SK-N-SH (cell line): ENCODE data around the gene E2F1. TPM values are rescaled to one million over a fixed set of nuclear protein-coding genes. Genes with fewer than 3 reads are reported as not detected.
A peak's percentile ranks its signal among the peaks of the same experiment; 100 is the strongest.

Experiments used
- CTCF ChIA-PET: fragments of 300-600, 350-600 bp; formaldehyde crosslinking; extraction: SDS; loops from one replicate; lab custom pipeline; 2021; lab: Yijun Ruan, JAX
- POLR2A ChIA-PET: fragments of 350-600 bp; sonication (Branson Sonifier 250); formaldehyde crosslinking; extraction: SDS; loops from one replicate; lab custom pipeline; 2020; ENCODE audit warnings: antibody characterized with exemption, inconsistent platforms; lab: Yijun Ruan, JAX
- DNase-seq: peaks from one replicate; pipeline ENCODE4 v3.0.0; 2012
- H2AFZ ChIP-seq: fragments of 200-600 bp; sonication (generic); 2 replicates; pipeline ENCODE4 v1.8.1; 2016; ENCODE audit warnings: antibody characterized with exemption, mild to moderate bottlenecking, low read depth
- H3F3A ChIP-seq: fragments of 200-600 bp; sonication (generic); replicated peaks from 2 replicates; pipeline ENCODE3; 2016; ENCODE audit warnings: antibody characterized with exemption, mild to moderate bottlenecking; ENCODE audit not compliant: insufficient read depth
- H3K27ac ChIP-seq, 2 experiments: fragments of 200-500 bp in 1 of 2; fragments of 200-600 bp in 1 of 2; sonication (Bioruptor generic) in 1 of 2; sonication (generic), shearing (Covaris generic) in 1 of 2; 2 replicates each; pipeline versions ENCODE4 v1.5.1 to v1.6.1; 2014 to 2016; ENCODE audit warnings: low read depth in 2 of 2, inconsistent platforms in 1 of 2, low read length in 1 of 2, mild to moderate bottlenecking in 1 of 2, mixed read lengths in 1 of 2
- H3K27me3 ChIP-seq: fragments of 200-600 bp; sonication (generic), shearing (Covaris generic); 2 replicates; pipeline ENCODE4 v1.6.1; 2016; ENCODE audit warnings: mixed run types; ENCODE audit not compliant: insufficient read depth
- H3K36me3 ChIP-seq, 2 experiments: fragments of 200-500 bp in 1 of 2; fragments of 200-600 bp in 1 of 2; sonication (Bioruptor generic) in 1 of 2; sonication (generic) in 1 of 2; replicated peaks in 1 of 2; 2 replicates each; pipeline versions ENCODE3 to v1.5.1; 2014 to 2016; ENCODE audit warnings: low read length in 1 of 2, mild to moderate bottlenecking in 1 of 2; ENCODE audit not compliant: insufficient read depth in 2 of 2, control insufficient read depth in 1 of 2
- H3K4me1 ChIP-seq, 2 experiments: fragments of 200-500 bp in 1 of 2; fragments of 200-600 bp in 1 of 2; sonication (Bioruptor generic) in 1 of 2; sonication (generic), shearing (Covaris generic) in 1 of 2; 2 replicates each; pipeline versions ENCODE4 v1.5.1 to v1.6.1; 2014 to 2016; ENCODE audit warnings: low read depth in 1 of 2, low read length in 1 of 2, mixed run types in 1 of 2; ENCODE audit not compliant: insufficient read depth in 2 of 2, control insufficient read depth in 1 of 2
- H3K4me2 ChIP-seq: fragments of 200-600 bp; sonication (generic), shearing (Covaris generic); 2 replicates; pipeline ENCODE4 v1.6.1; 2017; ENCODE audit warnings: mixed run types
- H3K4me3 ChIP-seq, 2 experiments: fragments of 200-500 bp in 1 of 2; fragments of 200-600 bp in 1 of 2; sonication (Bioruptor generic) in 1 of 2; sonication (generic), shearing (Covaris generic) in 1 of 2; 2 replicates each; pipeline versions ENCODE4 v1.5.1 to v1.8.1; 2014 to 2016; ENCODE audit warnings: low read depth in 2 of 2, inconsistent platforms in 1 of 2, low read length in 1 of 2, mild to moderate bottlenecking in 1 of 2, mixed read lengths in 1 of 2, moderate library complexity in 1 of 2
- H3K79me2 ChIP-seq: fragments of 200-600 bp; sonication (generic); 2 replicates; pipeline ENCODE4 v1.8.1; 2017; ENCODE audit warnings: mild to moderate bottlenecking; ENCODE audit not compliant: insufficient read depth
- H3K9ac ChIP-seq: fragments of 200-600 bp; sonication (generic); 2 replicates; pipeline ENCODE4 v1.6.1; 2017; ENCODE audit warnings: mixed run types
- H3K9me2 ChIP-seq: fragments of 200-600 bp; sonication (generic); 2 replicates; pipeline ENCODE4 v1.6.1; 2017; ENCODE audit warnings: mixed run types
- H3K9me3 ChIP-seq: fragments of 200-600 bp; sonication (generic); 2 replicates; pipeline ENCODE4 v1.6.1; 2017; ENCODE audit warnings: mixed run types, mild to moderate bottlenecking, moderate library complexity
- H4K20me1 ChIP-seq: fragments of 200-600 bp; sonication (generic); 2 replicates; pipeline ENCODE4 v1.6.1; 2017; ENCODE audit warnings: mild to moderate bottlenecking, mixed run types; ENCODE audit not compliant: insufficient read depth
- CHD2 ChIP-seq: fragments of 150-350 bp; IDR thresholded peaks from 2 replicates; pipeline ENCODE4 v1.6.1; 2018; ENCODE audit warnings: low read length; ENCODE audit not compliant: partially characterized antibody
- ELF1 ChIP-seq: IDR thresholded peaks from 2 replicates; pipeline ENCODE4 v1.4.0; 2012
- EP300 ChIP-seq, 2 experiments: IDR thresholded peaks; 2 replicates each; pipeline versions ENCODE4 v1.4.0 to v1.6.1; 2012; ENCODE audit warnings: borderline replicate concordance in 1 of 2, low read depth in 1 of 2, low read length in 1 of 2
- EZH2phosphoT487 ChIP-seq: fragments of 200-600 bp; sonication (generic); IDR thresholded peaks from 2 replicates; pipeline ENCODE4 v1.6.1; 2017; ENCODE audit warnings: low read depth, mixed run types, mild to moderate bottlenecking, antibody characterized with exemption, moderate library complexity, borderline replicate concordance
- FOSL2 ChIP-seq: IDR thresholded peaks from 2 replicates; pipeline ENCODE4 v1.4.0; 2012; ENCODE audit warnings: low read depth, mild to moderate bottlenecking, moderate library complexity, borderline replicate concordance
- FOXJ3 ChIP-seq: sonication (generic); formaldehyde crosslinking; IDR thresholded peaks from 2 replicates; pipeline ENCODE4 v1.5.1; 2020; ENCODE audit warnings: mild to moderate bottlenecking, missing genetic modification reagents
- FOXM1 ChIP-seq: IDR thresholded peaks from 2 replicates; pipeline ENCODE4 v1.4.0; 2012; ENCODE audit warnings: low read depth, mild to moderate bottlenecking
- GABPA ChIP-seq: IDR thresholded peaks from 2 replicates; pipeline ENCODE4 v1.4.0; 2012; ENCODE audit warnings: low read depth, mild to moderate bottlenecking
- GATA2 ChIP-seq: sonication (generic); formaldehyde crosslinking; IDR thresholded peaks from 2 replicates; pipeline ENCODE4 v1.5.0; 2020; ENCODE audit warnings: mild to moderate bottlenecking, missing genetic modification reagents
- JUND ChIP-seq: IDR thresholded peaks from 2 replicates; pipeline ENCODE4 v1.4.0; 2012
- MEF2A ChIP-seq: IDR thresholded peaks from 2 replicates; pipeline ENCODE4 v1.4.0; 2012; ENCODE audit warnings: low read depth, borderline replicate concordance
- MXI1 ChIP-seq: IDR thresholded peaks from 2 replicates; pipeline ENCODE4 v1.6.1; 2012; ENCODE audit warnings: mild to moderate bottlenecking, low read depth, low read length, improper control_type of control experiment
- NRF1 ChIP-seq: IDR thresholded peaks from 2 replicates; pipeline ENCODE4 v1.6.1; 2012; ENCODE audit warnings: low read depth, mild to moderate bottlenecking, low read length
- POLR2AphosphoS5 ChIP-seq: IDR thresholded peaks from 2 replicates; pipeline ENCODE4 v1.6.1; 2012; ENCODE audit warnings: low read depth, low read length
- RCOR1 ChIP-seq: fragments of 150-350 bp; IDR thresholded peaks from 2 replicates; pipeline ENCODE4 v1.6.1; 2017; ENCODE audit warnings: antibody characterized with exemption, low read length
- RFX5 ChIP-seq: IDR thresholded peaks from 2 replicates; pipeline ENCODE4 v1.6.1; 2012; ENCODE audit warnings: mild to moderate bottlenecking, improper control_type of control experiment, low read length
- SIN3A ChIP-seq: IDR thresholded peaks from 2 replicates; pipeline ENCODE4 v1.6.1; 2012; ENCODE audit warnings: low read depth, mild to moderate bottlenecking, low read length, moderate library complexity, borderline replicate concordance
- SMC3 ChIP-seq: IDR thresholded peaks from 2 replicates; pipeline ENCODE4 v1.6.1; 2012; ENCODE audit warnings: low read depth, low read length, improper control_type of control experiment
- YY1 ChIP-seq: IDR thresholded peaks from 2 replicates; pipeline ENCODE4 v1.4.0; 2012; ENCODE audit warnings: low read depth, mild to moderate bottlenecking
- WGBS: methylation state at CpG from one replicate; pipeline ENCODE4 v1.1.6; 2017; ENCODE audit warnings: low lambda C conversion rate; 5-methylcytosine and 5-hydroxymethylcytosine counted together
- polyA plus RNA-seq, 3 experiments: library from polyadenylated mRNA; depleted of rRNA; stranded (reverse); fragments of >200 nt; gene quantifications; 2 replicates each; pipeline ENCODE4 v1.2.3, GENCODE V29; 2012
- TF ChIP-seq, protein P1 (sequence below): fragments of 150-350 bp; IDR thresholded peaks from 2 replicates; pipeline ENCODE4 v1.6.1; 2017; ENCODE audit warnings: antibody characterized with exemption, low read length, low read depth, borderline replicate concordance
- TF ChIP-seq, protein P2 (sequence below): IDR thresholded peaks from 2 replicates; pipeline ENCODE4 v1.4.0; 2012; ENCODE audit warnings: low read depth
- TF ChIP-seq, protein P3 (sequence below): fragments of 200-600 bp; sonication (generic); IDR thresholded peaks from 2 replicates; pipeline ENCODE4 v1.6.1; 2017; ENCODE audit warnings: antibody characterized with exemption, mild to moderate bottlenecking, moderate library complexity
- TF ChIP-seq, protein P4 (sequence below): fragments of 150-350 bp; IDR thresholded peaks from 2 replicates; pipeline ENCODE4 v1.6.1; 2016; ENCODE audit warnings: mild to moderate bottlenecking, low read depth, low read length

Gene E2F1
- polyA plus RNA-seq, 1 of the 3 experiments (the other 2 are of a cell fraction), result 15.0 TPM

DNA sequence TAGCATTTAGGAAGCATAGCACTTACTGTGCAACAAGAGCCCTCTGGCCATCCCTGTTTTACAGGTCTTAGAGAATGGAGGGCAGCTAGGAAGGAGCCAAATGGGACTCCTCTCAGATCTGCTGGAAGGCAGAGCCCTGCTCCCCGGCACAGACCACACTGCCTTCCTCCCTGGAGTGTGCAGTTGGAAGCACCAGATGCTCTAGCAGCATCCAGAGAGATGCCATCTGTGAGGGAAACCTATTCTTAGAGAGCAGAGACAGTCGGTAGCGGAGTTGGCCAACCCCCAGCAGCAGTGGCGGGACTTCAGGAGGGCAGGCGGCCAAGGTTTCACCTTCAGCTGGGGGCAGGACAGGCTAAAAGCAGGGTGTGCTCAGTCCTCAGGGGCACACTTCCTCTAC, 16.7 kb upstream of the E2F1 start:
- Histone ChIP-seq H3K9me2 (no peaks in the 10 kb centered on the region), H3F3A (no peaks in the 10 kb centered on the region), H3K36me3 (peaks cover 0 to 5% of the 10 kb centered on the region in 2 experiments), H3K79me2 (no peaks in the 10 kb centered on the region), H3K4me3 (no peak overlapping the region), H4K20me1 (no peaks in the 10 kb centered on the region), H3K27ac (peak overlapping the region in 1 of 2 experiments; percentile 78; a peak in 2 of 4 replicates), H3K9me3 (no peaks in the 10 kb centered on the region), H2AFZ (no peak overlapping the region), H3K4me1 (peaks cover 0 to 15% of the 10 kb centered on the region in 2 experiments; a peak in 1 of 4 replicates), H3K4me2 (no peak overlapping the region), H3K27me3 (no peaks in the 10 kb centered on the region), H3K9ac (no peak overlapping the region)
- DNase-seq, result peak; percentile 83
- POLR2A ChIA-PET, result interaction anchor here (1.3 kb wide), 1 partner anchor 17 kb away, joined by 3 read pairs; the partner anchor contains the start of gene PXMP4
- 13% methylated on average over 3 of the region's 5 CpGs for WGBS
- CTCF ChIA-PET, result interaction anchor here (1.2 to 2.7 kb wide), 3 partner anchors 30 to 366 kb away, joined by 3 to 9 read pairs (median 4); no protein-coding TSS in a partner anchor
- TF ChIP-seq GATA2 (CRISPR knock-in tag) (peak; percentile 50; the same call in 1 of the 2 replicates), EZH2phosphoT487 (no peak), MXI1 (no peak), ELF1 (no peak), FOSL2 (no peak), CHD2 (peak; percentile 29), EP300 (IDR thresholded peaks at IDR 0.05; ENCODE audit: borderline replicate concordance in 1 of 2, low read depth in 1 of 2, low read length in 1 of 2) (0 out of 4 replicates have a peak, but pooled peaks of 1 of the 2 experiments have one; percentile 23), RCOR1 (peak; percentile 60; the same call in 1 of the 2 replicates), FOXJ3 (CRISPR knock-in tag) (no peak), POLR2AphosphoS5 (no peak), NRF1 (no peak)

DNA sequence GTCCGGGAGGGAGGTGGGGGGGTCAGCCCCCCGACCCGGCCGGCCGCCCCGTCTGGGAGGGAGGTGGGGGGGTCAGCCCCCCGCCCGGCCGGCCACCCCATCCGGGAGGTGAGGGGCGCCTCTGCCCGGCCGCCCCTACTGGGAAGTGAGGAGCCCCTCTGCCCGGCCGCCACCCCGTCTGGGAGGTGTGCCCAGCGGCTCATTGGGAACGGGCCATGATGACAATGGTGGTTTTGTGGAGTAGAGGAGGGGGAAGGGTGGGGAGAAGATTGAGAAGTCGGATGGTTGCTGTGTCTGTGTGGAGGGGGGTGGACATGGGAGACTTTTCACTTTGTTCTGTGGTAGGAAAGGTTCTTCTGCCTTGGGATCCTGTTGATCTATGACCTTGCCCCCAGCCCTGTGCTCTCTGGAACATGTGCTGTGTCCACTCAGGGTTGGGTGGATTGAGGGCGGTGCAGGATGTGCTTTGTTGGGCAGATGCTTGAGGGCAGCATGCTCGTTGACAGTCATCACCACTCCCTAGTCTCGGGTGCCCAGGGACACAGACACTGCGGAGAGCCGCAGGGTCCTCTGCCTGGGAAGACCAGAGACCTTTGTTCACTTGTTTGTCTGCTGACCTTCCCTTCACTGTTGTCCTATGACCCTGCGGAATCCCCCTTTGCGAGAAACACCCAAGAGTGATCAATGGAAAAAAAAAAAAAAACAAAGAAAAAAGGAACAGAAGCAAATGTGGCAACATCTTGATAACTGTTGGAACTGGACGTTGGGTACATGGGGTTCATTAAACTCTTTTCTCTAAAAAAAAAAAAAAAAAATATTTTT, 15.7 kb upstream of the E2F1 start:
- H3K36me3 ChIP-seq, result no peaks in the 10 kb centered on the region
- no peak for DNase-seq
- WGBS, result 82% methylated on average over 9 of the region's 27 CpGs

More for the DNA sequence above, 15.7 kb upstream of the E2F1 start:
- peak overlapping the region in 1 of 2 experiments; percentile 8; a peak in 1 of 4 replicates for H3K27ac ChIP-seq
- H3K9me2 ChIP-seq, result no peaks in the 10 kb centered on the region
- peaks cover 4 to 22% of the 10 kb centered on the region in 2 experiments; a peak in 3 of 4 replicates for H3K4me1 ChIP-seq
- H3K4me2 ChIP-seq, result no peak overlapping the region
- no peaks in the 10 kb centered on the region for H3K9me3 ChIP-seq
- H3K9ac ChIP-seq, result no peak overlapping the region
- H4K20me1 ChIP-seq, result no peaks in the 10 kb centered on the region
- no peaks in the 10 kb centered on the region for H3K79me2 ChIP-seq
- no peak for TF ChIP-seq EZH2phosphoT487
- TF ChIP-seq, protein P1, sequence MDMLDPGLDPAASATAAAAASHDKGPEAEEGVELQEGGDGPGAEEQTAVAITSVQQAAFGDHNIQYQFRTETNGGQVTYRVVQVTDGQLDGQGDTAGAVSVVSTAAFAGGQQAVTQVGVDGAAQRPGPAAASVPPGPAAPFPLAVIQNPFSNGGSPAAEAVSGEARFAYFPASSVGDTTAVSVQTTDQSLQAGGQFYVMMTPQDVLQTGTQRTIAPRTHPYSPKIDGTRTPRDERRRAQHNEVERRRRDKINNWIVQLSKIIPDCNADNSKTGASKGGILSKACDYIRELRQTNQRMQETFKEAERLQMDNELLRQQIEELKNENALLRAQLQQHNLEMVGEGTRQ, result no peak
- TF ChIP-seq GATA2 (CRISPR knock-in tag), result no peak
- TF ChIP-seq YY1, result no peak
- TF ChIP-seq, protein P2, sequence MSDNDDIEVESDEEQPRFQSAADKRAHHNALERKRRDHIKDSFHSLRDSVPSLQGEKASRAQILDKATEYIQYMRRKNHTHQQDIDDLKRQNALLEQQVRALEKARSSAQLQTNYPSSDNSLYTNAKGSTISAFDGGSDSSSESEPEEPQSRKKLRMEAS, result no peak
- no peak for TF ChIP-seq RCOR1
- TF ChIP-seq POLR2AphosphoS5, result no peak
- no peak for TF ChIP-seq NRF1
- no peak for TF ChIP-seq GABPA
- no peak for TF ChIP-seq FOXM1
- no peak for TF ChIP-seq RFX5
- TF ChIP-seq, protein P3, sequence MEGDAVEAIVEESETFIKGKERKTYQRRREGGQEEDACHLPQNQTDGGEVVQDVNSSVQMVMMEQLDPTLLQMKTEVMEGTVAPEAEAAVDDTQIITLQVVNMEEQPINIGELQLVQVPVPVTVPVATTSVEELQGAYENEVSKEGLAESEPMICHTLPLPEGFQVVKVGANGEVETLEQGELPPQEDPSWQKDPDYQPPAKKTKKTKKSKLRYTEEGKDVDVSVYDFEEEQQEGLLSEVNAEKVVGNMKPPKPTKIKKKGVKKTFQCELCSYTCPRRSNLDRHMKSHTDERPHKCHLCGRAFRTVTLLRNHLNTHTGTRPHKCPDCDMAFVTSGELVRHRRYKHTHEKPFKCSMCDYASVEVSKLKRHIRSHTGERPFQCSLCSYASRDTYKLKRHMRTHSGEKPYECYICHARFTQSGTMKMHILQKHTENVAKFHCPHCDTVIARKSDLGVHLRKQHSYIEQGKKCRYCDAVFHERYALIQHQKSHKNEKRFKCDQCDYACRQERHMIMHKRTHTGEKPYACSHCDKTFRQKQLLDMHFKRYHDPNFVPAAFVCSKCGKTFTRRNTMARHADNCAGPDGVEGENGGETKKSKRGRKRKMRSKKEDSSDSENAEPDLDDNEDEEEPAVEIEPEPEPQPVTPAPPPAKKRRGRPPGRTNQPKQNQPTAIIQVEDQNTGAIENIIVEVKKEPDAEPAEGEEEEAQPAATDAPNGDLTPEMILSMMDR, result no peak
- TF ChIP-seq MEF2A, result no peak
- TF ChIP-seq SIN3A, result no peak
- TF ChIP-seq, protein P4, sequence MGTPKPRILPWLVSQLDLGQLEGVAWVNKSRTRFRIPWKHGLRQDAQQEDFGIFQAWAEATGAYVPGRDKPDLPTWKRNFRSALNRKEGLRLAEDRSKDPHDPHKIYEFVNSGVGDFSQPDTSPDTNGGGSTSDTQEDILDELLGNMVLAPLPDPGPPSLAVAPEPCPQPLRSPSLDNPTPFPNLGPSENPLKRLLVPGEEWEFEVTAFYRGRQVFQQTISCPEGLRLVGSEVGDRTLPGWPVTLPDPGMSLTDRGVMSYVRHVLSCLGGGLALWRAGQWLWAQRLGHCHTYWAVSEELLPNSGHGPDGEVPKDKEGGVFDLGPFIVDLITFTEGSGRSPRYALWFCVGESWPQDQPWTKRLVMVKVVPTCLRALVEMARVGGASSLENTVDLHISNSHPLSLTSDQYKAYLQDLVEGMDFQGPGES, result no peak
- TF ChIP-seq SMC3, result no peak
- no peak for TF ChIP-seq JUND
- TF ChIP-seq ELF1, result no peak
- H3F3A ChIP-seq, result peaks cover 7% of the 10 kb centered on the region
- H3K27me3 ChIP-seq, result no peaks in the 10 kb centered on the region
- H2AFZ ChIP-seq, result no peak overlapping the region
- ChIA-PET CTCF (interaction anchor here (1.6 to 2.7 kb wide), 2 partner anchors 31 to 367 kb away, joined by 4 to 9 read pairs; no protein-coding TSS in a partner anchor), POLR2A (interaction anchor here (1.3 kb wide), 1 partner anchor 18 kb away, joined by 3 read pairs; the partner anchor contains the start of gene PXMP4)
- no peak overlapping the region for H3K4me3 ChIP-seq
